Testis (tissue), 2 donors: ENCODE results near the gene CLN5.

Source experiments
- CTCF ChIP-seq, 3 experiments: fragments of 450-650 bp in 2 of 3; fragments of 200-600 bp in 1 of 3; sonication (generic) in 1 of 3; IDR thresholded peaks; one replicate each; pipeline ENCODE4 v1.5.1; 2016 to 2019; ENCODE audit warnings: antibody characterized with exemption in 3 of 3, mild to moderate bottlenecking in 2 of 3, moderate library complexity in 1 of 3
- POLR2A ChIP-seq: fragments of 450-650 bp; IDR thresholded peaks from one replicate; pipeline ENCODE4 v1.6.1; 2017; ENCODE audit warnings: antibody characterized with exemption, mild to moderate bottlenecking, moderate library complexity

- TF ChIP-seq CTCF (IDR thresholded peaks at IDR 0.05), result no peak
- no peak for TF ChIP-seq POLR2A
Measured at GRCh38 chr13:76993021-76993420, 1.1 kb downstream of the CLN5 start.
